ENCODE results near the gene EID2B.

DNA sequence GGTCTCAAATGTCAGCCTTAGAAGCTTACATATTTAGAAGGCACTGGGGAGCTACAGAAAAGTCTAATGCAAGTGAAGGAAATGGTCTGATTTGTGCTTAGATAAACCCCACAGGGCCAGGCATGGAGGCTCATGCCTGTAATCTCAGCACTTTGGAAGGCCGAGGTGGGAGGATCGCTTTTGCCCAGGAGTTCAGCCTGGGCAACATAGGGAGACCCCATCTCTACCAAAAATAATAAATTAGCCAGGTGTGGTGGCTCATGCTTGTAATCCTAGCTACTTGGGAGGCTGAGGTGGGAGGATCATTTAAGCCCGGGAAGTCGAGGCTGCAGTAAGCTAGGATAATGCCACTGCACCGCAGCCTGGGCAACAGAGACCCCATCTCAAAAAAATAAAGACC is 36.6 kb downstream of the EID2B start:
- TF ChIP-seq, protein P1, sequence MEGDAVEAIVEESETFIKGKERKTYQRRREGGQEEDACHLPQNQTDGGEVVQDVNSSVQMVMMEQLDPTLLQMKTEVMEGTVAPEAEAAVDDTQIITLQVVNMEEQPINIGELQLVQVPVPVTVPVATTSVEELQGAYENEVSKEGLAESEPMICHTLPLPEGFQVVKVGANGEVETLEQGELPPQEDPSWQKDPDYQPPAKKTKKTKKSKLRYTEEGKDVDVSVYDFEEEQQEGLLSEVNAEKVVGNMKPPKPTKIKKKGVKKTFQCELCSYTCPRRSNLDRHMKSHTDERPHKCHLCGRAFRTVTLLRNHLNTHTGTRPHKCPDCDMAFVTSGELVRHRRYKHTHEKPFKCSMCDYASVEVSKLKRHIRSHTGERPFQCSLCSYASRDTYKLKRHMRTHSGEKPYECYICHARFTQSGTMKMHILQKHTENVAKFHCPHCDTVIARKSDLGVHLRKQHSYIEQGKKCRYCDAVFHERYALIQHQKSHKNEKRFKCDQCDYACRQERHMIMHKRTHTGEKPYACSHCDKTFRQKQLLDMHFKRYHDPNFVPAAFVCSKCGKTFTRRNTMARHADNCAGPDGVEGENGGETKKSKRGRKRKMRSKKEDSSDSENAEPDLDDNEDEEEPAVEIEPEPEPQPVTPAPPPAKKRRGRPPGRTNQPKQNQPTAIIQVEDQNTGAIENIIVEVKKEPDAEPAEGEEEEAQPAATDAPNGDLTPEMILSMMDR (IDR thresholded peaks at IDR 0.05 in 8 of 11, conservative IDR thresholded peaks at IDR 0.05 in 3 of 11): no peak
- no peak for TF ChIP-seq POLR2A (IDR thresholded peaks at IDR 0.05)
- no peak for TF ChIP-seq POLR2AphosphoS5 (IDR thresholded peaks at IDR 0.05)

Data from spleen (tissue), 7 donors.